DMS53 treated with DMSO at 0.1 percent for 48 hours (cell line): ENCODE measurements around the gene POLD3.
"Not testable (repeated sequence)": the region's sequence is repeated elsewhere in the genome, so short reads cannot be mapped to it uniquely, and the experiment has no call there.

Experiments
- DNase-seq: peaks from one replicate; lab custom pipeline; 2025; ENCODE audit not compliant: unreplicated experiment; lab: John Stamatoyannopoulos, UW

The POLD3 gene

DNA sequence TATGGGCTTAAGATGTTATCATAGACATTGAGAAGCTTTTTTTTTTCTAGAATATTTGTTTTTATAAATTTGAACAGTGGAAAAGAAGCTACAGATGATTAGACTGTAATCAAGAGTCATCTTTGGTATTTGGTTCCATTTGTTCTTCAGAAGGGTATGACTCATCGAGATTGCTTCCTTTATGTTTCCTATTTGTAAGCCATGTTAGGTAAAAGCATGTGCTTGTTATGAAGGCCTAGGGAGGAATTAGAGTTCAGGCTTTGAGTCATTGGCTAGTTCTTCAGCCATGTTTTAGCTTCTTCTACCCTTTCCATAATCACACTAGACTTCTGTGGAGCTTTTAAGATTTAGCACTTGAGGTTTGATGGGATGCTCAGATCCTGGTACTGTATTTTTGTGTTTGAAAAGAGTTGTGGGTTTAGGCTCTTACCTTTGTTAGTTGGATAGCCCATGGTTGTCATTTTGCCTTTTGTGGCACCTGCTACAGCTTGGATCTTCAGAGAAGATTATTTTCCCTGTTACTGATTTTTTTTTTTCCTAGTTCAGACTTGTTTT is 44.3 kb downstream of the POLD3 start:
- peak; percentile 93 for DNase-seq

DNA sequence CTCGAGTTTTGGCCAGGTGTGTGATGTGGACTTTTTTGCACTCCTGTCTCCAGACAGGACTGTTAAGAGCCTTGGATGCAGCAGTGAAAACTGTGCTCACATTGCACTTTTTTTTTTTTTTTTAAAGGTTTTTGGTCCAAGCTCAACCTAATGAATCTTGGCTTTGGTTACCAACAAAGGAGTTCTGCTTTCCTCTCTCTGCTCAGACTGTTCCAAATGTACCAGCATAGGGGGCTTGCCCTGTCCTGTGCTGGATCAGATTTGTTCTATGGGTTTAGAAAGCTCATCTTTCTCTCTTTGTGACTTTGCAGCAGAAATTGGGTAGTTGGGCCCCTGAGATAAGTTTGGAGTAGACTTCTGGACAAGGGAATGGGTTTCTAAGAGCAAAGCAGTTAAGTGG is 45.3 kb downstream of the POLD3 start:
- no peak for DNase-seq

DNA sequence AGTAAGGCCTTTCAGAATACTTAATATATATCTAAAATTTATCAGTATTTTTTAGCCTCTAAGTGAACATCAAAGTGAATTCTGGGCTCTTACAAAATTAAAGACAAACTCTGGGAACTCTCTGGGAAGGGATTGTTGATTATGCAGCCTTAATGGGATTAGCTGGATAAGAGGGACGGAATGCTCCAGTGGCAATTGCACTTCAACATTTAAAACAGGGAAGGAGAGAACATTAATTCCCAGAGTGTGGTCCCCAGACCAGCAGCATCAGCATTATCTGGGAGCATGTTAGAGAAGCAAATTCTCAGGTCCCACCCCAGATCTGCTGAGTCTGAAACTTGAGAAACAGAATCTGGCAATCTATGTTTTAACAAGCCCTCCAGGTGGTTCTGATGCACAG is 46.5 kb downstream of the POLD3 start:
- DNase-seq: no peak

DNA sequence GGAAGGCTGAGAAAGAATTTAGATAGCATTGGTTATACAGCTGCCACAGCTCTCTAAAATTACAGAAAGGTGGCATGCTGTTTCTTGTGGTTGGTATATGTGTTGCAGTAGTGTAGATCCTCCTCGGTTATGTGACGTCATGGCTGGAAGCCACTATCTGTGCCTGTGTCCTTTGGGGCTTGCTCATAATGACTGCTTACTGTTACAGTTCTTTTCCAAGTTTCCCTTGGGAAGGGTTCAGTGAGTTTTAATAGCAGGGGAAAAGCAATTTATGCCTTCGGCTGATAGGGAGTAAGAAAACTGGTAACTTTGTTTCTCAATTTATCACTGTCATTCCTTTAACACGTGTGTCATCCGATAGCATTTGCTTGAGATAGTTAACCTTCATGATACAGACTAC is 47.2 kb downstream of the POLD3 start:
- DNase-seq: no peak

DNA sequence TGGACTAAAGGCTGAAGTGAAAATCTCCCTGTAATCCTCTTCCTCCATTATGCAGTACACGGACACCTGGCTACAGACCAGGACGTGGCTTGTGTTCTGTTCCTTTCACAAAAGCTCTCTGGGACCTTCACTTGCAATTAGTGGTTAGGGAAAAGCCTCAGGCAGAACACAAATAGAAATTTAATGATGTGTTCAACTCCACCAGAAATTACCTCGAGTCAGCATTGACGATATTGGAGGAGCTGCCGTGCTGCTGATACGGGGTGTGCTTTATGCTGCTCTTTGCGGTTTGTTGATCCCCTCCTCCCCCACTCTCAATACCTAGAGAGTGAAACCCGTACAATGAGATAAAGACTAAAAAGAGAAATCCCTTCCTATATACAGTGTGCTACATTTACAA is 48.9 kb downstream of the POLD3 start:
- DNase-seq: no peak

DNA sequence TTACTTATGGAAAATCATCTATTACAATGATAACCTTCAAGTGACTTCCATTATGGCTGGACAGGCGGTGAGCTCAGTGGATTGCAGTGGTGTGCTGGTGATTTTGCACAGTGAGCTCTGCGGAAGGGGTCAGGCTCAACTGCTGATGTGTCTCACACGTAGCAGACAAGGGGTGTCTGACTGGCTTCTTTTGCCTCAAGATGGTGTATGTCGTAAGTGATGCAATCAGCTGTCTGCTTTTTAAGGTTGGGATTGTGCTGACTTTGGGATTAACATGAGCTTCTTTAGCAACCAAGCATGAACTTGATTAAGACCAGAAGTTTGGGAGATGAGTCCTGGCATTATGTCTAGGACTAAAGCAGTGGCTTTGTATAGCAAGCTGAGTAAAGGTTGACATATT is 49.5 kb downstream of the POLD3 start:
- DNase-seq: no peak

DNA sequence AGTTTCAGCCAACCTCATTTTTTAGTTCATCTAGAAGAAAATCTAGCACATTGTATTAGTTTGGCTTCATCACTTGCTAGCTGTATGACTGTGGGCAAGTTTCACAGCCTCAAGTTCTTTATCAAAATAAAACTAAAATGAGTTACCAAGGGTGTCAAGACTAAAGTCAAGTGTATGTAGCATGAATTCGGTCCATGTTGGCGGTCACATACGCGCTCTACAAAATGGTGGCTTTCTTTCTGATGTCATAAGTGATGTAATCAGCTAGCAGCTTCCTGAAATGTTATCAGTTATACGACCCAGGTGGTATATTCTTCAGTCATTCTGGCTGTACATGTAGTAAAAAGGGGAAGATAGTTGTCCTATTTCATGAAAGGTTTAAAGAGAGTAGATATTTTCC is 50.5 kb downstream of the POLD3 start:
- DNase-seq: no peak

DNA sequence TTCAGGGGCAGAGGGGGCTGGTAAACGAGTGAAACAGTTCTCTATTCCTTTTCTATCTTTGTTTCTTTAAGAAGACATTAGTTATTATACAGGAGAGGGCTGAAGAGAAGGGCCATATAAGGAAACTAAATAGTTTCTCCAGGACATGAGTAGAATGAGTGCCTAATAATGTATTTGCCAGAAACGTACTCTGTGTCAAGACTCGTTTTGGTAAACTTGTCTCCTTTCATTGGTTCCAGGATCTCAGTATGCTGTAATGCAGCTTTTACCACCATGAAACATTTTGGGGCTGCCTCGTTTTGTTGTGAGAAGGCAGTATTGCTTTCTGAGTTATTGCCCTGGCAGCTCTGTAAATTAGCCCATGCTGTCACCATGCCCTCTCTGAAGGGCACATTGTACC is 51.7 kb downstream of the POLD3 start:
- no peak for DNase-seq

DNA sequence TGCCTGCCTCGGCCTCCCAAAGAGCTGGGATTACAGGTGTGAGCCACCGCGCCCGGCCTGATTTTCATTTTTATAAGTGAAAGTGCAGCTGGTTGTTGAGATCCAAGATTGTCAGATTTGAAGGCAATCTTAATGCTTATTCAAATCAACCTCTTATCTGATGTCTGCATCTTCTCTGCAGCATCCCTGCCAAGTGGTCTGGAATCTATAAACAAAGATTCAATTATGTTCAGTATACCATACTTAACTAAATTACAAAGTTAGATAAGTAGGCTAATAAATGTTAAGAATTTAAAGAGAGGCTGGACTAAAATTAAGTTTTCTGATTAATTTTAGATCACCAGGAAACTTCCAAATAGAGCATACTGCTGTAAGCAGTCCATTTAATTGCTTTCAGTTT is 53.8 kb downstream of the POLD3 start:
- no peak for DNase-seq

DNA sequence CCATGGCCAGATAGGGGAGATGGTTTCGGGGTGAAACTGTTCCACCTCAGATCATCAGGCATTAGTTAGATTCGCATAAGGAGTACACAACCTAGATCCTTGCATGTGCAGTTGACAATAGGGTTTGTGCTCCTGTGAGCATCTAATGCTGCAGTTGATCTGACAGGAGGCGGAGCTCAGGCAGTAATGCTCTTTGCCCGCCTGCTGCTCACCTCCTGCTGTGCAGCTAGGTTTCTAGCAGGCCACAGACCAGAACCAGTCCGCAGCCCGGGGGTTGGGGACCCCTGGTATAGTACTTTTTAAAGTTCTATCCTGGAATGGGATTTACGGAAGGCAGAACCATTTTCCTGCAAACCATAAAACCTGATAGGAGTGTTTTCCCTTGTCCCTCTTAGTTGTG is 54.6 kb downstream of the POLD3 start:
- no peak for DNase-seq

DNA sequence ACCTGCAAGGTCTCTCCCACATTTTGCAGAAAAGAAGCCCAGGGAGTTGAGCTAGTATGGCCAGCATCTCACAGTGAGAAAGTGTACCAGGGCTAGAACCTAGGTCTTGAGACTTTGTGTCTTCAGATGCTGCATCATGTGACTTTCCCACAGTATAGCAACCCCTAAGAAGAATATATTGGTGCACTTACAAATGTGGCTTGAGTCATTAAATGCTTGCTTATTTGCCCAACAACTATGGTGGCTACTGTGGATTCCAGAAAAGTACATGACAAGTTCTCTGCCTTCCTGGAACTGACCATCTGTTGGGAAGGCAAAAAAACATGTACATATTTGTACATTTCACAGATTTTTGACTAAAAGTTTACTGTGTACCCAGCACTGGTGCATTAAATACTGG is 55.0 kb downstream of the POLD3 start:
- no peak for DNase-seq

DNA sequence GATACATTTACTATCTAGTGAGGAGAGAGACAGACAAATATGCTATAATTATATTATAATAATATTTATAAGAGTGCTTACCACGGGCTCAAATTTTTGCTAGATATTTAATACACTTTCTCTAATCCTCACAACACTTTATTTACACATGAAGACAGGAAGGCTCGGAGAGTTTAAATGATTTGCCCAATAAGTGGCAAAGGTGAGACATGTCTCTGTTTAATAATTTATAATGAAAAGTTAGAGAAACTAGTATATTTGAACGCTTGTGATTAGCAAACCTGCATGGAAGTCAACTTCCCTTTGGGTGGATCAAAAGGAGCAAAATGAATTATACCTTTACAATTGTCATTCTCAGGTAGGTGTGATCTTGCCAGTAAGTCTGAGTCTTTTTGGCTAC is 55.4 kb downstream of the POLD3 start:
- no peak for DNase-seq

DNA sequence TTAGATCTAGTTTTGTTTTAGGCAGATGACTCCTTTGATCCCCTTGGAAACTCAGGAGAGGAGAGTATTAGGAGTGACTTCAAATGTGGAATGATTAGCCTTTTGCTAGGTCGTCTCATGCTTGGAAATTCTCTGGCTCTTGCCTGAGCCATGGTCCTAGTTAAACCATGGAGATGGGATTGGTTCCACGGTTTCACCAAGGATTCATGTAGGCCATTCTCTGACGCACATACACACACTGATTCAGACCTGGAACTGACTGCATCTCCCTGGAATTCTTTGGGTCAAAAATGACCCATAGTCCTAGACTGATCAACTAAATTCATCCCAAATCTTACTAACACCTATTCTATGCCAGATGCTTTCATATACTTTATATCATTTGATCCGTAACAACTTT is 56.5 kb downstream of the POLD3 start:
- no peak for DNase-seq

DNA sequence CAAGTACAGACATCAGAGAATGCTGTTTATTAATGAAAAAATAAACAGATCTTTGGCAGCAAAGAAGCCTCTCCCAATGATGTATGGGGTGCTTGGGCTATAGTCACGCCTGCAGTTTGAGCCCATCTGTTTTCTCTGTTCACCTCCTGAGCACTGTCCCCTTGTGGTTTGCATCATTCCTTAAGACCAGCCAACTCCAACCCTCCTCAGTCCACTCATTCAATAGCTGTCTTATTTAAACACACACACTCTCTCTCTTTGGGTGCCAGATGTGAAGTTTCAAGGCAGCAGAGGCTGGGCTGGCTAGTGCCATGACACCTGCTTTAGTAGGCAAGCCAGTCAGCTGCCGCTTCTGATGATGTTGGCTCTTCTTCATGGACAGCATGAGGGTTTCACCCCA is 58.1 kb downstream of the POLD3 start:
- DNase-seq: no peak

DNA sequence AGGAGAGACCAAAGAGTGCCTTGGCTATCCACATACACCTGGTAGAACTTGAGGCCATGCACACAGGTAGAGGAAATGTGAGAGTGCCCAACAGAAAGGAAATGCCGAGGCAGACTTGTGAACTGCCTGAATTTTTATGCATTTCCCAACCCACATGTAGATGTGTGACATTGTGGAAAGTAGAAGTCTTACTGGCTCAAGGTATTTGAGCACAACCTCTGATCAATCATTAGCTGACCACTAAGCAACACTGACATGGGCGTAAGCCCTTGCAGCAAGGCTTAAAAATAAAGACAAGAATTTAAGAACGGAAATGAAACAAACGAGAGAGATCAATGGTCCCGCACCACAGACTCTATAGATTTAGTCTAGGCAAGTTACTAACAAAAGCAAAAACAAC is 62.6 kb downstream of the POLD3 start:
- DNase-seq: no peak

DNA sequence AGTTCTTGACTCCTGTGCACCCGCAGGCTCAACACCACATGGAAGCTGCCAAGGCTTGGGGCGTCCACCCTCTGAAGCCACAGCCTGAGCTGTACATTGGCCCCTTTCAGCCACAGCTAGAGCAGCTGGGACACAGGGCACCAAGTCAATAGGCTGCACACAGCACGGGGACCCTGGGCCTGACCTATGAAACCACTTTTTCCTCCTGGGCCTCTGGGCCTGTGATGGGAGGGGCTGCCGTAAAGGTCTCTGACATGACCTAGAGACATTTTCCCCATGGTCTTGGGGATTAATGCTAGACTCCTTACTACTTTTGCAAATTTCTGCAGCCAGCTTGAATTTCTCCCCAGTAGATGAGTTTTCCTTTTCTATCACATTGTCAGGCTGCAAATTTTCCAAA is 66.7 kb downstream of the POLD3 start:
- DNase-seq: not testable (repeated sequence)

DNA sequence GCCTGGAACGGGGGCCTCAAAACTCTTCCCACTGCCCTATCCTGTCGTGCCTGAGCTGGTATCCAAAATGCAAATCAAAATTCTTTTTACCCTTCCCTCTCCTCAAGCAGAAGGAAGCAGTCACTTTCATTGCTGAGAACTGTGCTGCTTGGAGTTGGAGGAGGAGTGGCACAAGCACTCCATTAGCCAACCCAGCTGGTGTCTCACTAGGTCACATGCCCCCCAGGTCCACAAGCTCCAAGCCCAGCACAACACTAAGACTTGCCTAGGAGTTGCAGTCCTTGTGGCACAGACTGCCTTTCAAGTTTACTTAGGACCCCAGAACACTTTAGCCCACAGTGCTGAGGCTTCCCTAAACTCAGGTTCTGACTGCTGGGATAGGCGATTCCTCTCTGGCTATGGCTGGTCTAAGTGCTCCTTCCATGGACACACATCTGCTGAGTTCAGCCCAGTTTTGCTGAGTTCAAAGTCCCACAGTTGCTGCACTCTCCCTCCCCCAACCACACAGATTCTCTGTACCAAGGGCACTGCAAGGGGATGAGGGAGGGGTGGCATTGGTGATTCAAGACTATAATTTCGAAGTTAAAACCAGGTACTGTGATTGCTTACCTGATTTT is 70.2 kb downstream of the POLD3 start:
- no peak for DNase-seq

DNA sequence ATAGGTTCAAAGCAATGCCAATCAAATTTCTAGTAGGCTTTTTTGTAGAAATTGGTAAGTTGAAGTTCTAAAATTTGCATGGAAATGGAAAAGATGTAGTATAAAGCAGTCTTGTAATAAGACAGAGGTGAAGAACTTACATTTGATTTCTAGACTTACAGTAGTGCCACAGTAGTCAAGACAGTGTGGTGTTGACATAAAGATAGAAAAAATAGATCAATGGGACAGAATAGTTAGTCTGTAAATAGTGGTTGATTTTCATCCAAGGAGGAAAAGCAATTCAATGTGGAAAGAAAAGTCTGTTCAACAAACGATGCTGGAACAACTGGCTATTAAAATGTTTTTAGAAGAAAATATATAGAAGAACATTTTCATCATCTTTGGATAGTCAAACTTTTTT is 70.9 kb downstream of the POLD3 start:
- DNase-seq: no peak

DNA sequence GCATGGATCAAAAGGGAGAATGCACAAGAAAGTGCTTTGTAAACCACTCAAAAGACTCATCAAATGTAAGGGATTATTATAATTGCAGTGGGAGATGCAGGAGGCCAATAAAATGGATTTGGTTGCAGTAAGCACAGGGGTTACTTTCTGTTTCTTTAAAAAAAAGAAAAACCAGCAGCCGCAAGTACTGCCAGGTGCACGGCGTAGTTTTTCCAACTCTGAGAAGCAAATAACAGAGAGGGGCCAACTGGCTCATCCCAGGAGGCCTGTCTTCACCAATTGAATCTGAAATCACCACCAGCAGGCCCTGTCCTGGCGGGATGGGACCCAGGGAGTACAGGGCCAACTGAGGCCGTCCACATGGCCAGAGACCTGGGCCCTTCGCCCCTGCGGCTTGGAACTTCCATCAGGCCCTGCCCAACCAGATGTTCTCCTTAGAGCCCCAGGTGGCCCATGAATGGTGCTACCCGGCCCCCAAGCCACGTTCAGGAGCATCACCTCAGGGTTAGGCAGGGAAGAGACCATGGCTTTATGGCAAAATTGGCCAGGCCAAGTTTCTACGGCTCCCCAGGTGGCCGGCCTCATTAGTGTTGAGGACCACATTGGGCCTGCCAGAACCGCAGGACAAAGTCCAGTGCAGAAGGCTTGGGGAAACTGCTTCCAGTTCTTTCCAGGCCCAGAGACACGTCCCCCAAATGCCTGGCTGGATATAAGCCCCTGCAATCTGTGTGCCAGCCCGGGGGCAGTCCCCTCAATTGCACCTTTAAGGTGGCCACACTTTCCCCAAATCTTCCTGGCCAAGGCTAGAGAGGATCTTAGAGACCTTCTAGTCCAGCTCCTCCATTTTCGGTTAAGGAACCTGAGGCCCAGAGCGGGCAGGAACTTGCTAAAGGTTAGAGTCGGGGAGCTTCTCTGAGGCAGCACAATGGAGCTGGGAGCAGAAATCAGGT is 77.1 kb downstream of the POLD3 start:
- no peak for DNase-seq

DNA sequence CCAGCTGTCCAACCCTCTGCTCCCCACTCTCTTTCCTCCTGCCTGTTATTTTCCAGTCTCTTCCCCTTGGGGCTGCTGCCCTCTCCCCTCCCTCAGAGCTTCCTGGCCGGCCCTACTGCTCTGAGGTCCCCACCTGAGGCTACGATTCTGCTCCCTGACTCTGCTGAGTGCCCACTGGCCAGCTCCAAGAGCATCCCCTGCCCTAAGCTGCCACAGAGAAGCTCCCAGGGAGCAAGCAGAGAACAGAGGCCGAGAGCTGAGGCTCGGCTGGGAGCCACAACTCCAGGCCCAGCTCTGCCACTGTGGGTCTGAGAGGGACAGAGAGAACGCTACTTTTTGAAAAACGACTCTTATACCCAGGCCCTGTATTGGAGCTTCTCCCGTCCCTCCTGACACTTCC is 77.8 kb downstream of the POLD3 start:
- DNase-seq: no peak

DNA sequence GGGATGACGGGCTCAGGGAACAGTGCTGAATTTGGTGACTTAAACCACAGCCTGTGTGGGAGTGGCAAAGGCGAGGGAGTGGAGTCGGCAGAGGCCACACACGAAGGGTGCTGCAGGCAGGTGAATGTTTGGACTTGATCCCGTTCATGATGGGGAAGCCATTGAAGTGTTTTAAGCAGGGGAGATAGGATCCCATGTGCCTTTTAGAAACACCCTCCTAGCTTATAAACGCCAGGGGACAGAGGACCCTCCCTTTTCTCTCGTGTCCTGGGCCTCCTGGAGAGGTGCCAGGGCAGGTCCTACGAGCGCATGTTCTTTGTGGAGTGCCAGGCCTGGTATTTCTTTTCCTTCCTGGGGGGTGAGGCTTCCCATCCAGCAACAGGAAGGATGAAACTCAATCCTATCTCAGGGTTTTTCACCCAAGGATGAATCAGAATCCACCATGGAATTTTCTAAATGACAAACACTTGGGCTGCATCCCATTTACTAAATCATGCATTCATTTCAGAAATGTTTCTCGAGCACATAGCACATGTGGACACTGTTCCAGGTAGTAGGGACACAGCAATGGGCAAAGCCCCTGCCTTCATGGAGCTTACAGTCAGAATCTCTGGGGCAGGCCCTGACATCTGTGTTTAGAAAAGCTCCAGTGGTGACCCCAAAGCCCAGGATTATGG is 79.3 kb downstream of the POLD3 start:
- no peak for DNase-seq
